Measurements from ENCODE around the gene WDR36.

GRCh38 chr5:111069839-111070238 is 22.3 kb upstream of the WDR36 start:
- TF ChIP-seq POLR2A (IDR thresholded peaks at IDR 0.05; ENCODE audit: borderline replicate concordance, extremely low read depth, insufficient read depth, insufficient read length) (no peak), CTCF (IDR thresholded peaks at IDR 0.05 in 2 of 3, conservative IDR thresholded peaks at IDR 0.05 in 1 of 3; ENCODE audit: borderline replicate concordance in 1 of 3, insufficient read depth in 1 of 3, low read depth in 2 of 3, low read length in 2 of 3) (no peak), EZH2 (IDR thresholded peaks at IDR 0.05) (no peak), CBX3 (IDR thresholded peaks at IDR 0.05; ENCODE audit: low read depth) (no peak), POLR2AphosphoS5 (IDR thresholded peaks at IDR 0.05; ENCODE audit: low read depth, low read length) (no peak), JUND (IDR thresholded peaks at IDR 0.05) (no peak), REST (IDR thresholded peaks at IDR 0.05; ENCODE audit: low read depth) (no peak), YY1 (IDR thresholded peaks at IDR 0.05; ENCODE audit: extremely low read depth, insufficient replicate concordance, low read depth, low read length) (no peak), EGR1 (IDR thresholded peaks at IDR 0.05; ENCODE audit: low read depth) (no peak), CEBPB (IDR thresholded peaks at IDR 0.05; ENCODE audit: low read depth) (no peak), EZH2phosphoT487 (IDR thresholded peaks at IDR 0.05; ENCODE audit: borderline replicate concordance) (no peak)
